ENCODE results near the gene ZNF500.

Gene ZNF500
- total RNA-seq = 14.9 to 29.8 (median 26.6) reads per million in 3 experiments

DNA sequence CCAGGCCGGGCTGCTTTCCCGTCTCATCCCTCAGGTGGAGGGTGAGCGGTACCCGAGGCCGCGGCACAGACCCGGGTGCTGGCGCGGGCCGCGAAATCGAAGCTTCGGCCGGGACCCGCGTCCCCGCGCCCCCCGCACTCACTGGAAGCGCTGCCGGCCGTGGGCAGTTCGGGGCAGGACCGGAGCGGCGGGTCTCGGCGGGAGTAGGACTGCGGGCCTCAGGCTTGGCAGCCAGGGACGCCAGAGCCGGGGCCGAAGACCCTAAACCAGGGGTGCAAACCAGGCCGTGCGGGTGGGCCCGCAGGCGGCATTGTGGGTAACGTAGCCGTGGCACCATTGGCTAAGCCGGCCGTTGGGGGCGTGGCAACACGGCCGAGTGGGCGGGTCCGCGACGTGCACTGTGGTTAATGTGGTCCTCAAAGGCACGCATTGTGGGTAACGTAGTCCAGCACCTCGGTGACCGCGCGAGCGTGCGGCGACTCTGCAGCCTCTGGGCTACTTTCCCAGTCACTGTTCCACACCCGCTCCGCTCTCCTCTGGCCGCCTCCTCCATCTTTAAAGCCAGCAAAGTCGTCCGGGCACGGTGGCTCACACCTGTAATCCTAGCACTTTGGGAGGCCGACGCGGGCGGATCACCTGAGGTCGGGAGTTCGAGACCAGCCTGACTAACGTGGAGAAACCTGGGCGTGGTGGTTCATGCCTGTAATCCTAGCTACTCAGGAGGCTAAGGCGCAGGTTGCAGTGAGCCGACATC is at the start of gene ZNF500:
Gene ZNF500, minus strand, starts transcription at position 288 of the 754 bp plus-strand sequence. CDS start 1,184 bp downstream, outside the sequence.
- DNase-seq = peak; percentile 88

DNA sequence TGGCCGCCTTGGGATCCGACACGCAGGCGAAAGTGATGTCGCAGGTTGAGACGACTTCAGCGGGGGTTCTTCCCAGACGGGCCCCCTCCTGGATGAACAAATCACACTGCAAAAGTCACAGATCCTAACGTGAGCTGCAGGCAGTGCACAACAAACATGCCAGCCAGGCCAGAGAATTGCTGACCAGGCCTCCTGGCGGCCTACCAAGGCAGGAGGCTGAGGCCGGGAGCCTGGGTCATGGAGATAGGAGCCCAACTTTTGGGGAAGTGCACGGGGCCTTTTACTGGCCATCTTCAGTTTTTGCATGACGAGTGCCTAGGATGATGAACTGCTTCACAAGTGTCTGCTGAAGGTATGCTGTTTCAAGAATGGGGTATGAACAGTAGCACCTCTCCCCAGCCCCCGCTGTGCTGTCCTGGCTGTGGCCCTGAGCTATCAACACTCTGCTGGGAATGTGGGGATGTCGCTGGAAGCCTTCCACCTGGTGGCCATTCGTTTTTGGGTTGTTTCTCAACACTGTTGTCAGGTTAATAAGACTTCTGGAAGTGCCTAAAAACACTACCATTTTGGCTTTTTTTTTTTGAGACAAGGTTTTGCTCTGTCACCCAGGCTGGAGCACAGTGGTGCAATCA is 47.7 kb upstream of the ZNF500 start:
- DNase-seq = no peak

DNA sequence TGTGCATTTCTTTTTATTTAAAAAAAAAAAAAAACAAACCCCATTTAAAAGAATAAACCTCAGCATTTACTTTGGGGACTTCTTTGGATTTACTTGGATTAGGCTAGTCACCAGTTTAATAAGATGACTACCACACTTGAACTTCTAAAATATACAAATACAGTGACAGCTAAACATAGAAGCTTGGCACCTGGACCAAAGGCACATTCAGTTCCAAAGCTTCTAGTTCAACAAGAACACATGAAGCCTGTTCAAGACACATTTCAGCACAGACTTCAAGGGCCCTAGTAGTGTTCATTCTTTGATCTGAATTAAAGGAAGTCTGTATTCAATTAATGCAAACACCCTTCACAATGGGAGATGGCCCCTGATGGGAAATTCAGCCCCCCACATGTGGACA is 47.1 kb upstream of the ZNF500 start:
- no peak for DNase-seq

DNA sequence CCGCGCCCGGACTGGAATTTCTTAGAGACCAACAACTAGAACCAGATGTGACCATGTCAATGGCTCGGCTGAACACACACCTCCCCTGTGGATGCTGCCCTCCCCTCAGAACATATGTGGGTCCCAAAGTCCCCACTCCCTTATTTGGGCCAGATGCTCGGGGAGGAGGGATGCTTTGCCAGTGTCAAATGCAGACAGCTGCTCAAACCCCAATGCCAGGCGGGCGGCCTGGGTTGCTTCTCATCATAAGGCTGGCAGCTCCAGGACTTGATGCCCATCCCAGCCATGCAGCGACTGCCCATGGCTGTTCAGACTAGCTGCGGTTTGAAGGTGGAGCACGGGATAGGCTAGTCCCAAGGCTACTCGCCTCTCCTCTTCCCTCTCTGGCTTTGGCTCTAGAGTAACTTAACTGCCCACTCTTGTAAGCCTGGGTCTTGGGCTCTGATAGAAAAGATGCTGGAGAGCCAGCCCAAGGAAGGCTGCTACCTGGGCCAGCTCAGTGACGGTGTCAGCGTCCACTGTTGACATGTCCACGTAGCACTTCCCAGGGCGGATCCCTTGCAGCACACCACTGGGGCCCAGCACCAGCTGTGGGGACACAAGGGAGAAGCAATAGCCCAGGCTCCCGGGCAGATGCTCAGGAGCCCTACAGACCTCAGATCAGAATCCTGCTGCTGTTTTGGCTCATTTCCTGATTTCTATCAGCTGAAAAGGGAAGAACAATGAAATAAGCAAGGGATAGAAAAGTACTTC is 46.5 kb upstream of the ZNF500 start:
- DNase-seq = no peak

DNA sequence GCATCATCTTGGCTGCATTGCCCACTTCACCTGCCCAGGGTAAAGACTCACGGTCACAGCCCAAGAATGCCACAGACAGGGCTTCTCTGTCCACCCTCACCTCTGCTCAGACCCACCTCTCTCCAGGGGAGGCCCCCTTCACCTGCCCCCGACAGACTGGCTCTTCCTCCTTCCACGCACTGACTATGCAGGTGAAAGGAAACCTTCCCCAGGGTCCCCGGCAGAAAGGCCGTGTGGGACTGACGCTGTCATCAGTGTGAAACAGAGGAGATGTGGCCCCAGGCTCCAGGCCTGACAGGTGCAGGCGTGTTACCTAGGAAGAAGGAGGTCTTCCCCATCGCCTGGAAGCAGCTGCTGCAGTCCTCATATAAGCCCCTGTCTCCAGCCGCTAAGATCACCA is 44.8 kb upstream of the ZNF500 start:
- DNase-seq = no peak

DNA sequence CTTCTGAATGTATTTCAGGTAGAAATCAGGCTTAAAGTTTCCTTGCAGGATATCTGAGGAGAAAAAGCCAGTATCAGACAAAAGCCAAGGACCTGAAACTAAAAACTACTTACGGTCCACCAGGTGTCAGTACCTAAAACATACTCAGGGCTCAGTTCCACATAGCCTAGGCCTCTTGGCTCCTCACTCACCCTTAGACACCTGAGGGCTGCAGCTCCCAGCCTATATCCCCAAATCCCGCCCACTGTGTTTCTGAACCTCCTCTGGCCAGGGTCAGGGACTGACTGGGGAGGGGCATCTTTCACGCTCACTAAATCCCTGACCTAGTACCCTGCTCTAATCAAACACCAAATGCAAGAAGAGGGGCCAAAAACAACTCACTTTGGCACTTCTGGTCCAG is 44.3 kb upstream of the ZNF500 start:
- DNase-seq = no peak

DNA sequence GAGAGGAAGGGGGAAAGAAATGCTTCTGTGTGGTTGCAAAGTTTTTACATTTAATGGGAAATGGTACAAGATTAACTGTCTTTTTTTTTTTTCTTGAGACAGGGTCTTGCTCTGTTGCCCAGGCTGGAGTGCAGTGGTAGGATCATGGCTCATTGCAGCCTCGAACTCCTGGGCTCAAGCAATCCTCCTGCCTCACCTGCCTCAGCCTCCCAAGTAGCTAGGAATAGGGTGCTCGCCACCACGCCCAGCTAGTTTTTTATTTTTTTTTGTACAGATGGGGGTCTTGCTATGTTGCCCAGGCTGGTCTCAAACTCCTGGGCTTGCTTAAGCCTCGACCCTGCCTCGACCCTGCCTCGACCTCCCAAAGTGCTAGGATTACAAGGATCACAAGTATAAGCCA is 39.3 kb upstream of the ZNF500 start:
- no peak for DNase-seq

DNA sequence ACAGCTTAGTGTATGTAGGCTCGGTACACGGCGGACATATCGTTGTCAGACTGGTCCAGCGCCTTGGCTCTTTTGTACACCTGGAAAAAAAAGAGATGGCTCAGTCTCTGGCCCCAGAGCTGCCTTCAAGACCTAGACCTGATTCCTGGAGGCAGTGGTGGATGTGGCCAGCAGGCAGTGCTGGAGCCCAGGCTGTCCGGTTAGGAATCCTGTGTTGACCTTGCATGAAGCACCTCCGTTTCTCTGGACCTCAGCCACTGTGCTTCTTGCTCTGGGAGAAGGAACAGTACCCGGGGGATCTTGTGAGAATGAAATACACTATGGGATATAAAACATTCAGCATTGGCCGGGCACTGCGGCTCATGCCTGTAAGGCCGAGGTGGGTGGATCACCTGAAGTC is 38.3 kb upstream of the ZNF500 start:
- DNase-seq = no peak

DNA sequence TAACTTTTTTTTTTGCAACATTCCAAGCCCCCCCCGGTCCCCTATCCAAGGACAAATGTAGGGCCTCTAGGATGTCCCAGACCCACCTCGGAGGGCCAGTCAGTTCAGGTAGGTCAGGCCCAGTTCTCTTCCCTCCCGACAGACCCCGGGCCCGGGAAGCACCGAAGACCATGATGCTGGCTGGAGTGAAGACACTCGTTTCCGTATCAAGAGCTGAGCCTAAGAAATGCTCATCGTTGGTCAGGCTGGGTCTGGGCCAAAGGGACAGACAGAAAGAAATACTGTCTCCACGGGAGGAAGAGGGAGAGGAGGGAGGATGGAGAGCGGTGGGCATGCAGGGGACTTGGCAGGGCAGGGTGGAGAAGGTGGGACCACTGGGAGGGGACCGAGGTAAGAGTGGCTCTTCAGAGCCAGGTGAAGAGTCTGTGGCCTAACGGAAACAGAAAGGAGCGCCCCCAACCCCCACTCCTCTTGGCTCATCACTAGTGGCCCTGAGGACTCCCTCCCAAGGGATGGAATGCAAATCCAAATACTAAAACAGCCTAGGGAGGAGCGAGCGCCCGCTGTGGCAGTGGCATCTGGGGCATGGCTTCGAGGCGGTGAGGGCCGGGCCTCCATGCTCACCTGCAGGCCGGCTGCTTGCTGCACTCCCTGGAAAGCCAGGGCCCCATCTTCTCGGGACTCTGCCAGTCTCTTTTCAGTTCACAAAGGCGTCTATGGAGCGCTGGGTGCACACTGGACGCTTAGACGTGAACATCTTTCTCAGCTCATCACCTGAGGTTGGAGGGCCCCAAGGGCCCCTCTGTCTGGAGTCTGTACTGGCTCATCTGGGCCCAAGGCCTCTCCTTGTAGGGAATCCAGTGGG is 37.2 kb upstream of the ZNF500 start:
- DNase-seq = no peak

DNA sequence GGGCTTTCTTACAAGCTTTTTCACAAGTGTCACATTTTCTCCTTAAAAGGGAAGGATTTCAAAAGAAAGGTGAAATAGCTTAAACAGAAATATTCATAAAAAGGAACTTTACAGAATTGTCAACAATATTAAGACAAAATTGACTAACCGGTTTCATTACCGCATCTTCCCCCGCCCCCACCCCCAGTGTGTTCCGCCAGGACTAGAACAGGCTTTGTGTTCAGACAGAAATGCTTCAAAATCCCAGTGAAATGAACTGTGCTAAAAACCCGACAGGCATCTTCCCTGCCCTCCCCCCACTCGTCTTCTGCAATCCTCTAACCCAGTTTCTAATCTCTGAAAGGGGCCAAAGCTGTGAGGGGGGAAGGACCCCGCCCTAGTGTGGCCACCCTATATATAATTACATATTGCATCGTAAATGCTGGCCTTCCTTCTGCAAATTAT is 36.5 kb upstream of the ZNF500 start:
- DNase-seq = no peak

DNA sequence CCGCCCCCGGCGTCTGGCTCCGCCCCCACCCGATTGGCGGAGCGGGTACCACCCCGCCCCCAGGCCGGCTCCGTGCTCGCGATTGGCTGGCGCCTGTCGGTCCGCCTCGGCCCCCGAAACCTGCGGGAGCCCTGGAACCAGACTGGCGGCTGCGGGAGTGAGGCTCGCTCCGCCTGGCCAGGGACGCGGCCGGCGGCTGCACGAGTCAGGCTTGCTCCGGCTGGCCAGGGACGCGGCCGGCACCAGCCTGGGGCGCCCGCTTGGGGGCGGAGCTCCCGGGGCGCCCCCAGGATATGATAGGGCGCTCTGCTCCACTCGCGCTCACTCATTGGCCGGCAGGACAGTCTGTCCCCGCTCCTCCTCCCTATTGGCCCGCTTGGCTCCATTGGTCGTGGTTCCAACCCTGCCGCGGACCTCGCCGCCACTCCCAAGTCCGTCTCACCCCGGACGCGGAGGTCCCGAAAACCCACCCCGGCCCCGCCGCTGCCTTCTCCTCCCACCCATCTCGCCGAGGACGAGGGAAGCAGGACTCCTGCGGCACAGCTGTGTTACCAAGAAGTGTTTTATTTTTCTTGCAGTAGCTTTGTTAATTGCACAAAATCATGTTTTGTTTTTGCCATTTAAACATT is 35.8 kb upstream of the ZNF500 start:
- peak; percentile 87 for DNase-seq

DNA sequence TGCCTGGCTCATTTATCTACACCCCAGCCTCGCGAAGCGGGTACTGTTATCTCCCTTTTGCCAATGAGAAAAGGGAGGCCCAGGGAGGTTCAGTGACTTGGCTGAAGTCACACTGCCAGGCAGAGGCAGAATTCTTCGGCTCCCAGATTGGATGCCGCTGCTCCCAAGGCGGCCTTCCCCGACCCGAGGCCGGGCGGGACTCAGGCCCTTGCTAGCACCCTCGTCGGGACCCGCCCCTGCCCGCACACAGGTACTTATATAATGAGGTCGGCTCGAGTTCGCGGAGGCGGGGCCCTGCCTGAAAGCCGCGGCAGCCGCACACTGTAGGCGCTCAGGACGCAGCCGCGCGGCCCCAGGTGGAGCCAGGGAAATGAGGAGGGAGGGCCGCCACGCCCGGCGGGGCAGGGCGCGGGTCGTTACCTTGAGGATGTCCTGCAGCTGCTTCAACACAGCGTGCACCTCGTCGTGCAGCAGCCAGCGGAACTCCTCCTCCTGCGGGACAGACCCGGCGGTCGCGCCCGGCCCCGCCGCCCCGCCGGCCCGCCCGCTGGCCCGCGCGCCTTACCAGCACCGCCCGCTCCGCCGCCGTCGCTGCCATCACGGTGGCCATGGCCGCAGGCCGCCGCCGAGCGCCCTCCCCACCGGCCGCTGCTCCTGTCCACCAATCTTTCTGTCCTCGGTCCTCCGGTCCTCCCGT is 35.1 kb upstream of the ZNF500 start, which contains the start of gene ROGDI:
Gene ROGDI, minus strand, starts transcription at position 672 of the 697 bp plus-strand sequence. Its CDS starts 62 bp downstream, at position 610.
- peak; percentile 89 for DNase-seq

DNA sequence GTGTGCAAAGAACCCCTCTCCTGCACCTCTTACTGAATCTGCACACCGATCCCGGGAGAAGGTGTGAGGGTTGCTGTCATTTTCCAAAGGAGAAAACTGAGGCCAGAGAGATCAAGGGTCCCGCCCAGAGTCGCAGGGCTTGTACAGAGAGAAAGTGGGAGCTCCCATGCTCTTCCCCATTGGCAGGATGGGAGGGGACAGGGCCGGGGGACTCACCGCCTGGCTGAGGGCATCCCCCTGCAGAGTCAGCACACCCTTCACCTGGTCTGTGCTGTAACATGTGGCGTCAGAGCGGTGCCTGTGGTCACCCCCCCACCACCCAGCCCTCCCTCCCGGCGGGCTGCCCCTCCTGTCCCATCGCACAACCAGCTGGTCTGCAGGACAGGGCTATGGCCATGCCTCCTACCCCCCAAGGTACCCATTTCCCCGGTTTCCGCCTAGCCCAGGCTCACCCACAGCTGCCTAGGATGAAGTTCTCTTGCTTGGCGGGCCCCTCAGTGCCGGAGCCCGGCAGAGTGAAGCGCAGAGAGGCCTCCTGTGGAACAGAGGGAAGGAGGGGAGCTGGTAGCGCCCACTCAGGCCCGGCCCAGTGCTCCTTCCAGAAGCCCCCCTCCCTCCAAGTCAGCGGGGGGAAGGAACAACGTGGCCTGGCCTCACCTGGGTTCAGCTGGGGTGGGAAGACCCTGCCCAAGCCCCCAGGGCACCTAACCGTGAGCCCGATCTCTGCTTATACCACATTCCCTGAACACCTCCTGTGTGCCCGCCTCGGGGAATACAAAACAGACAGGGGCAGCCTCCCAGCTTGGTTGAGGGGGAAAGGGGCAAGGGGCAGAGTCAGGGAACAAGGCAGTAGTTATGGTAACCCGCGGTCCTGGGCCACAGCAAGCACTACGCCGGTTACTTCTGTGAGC is 34.3 kb upstream of the ZNF500 start:
- DNase-seq = no peak

DNA sequence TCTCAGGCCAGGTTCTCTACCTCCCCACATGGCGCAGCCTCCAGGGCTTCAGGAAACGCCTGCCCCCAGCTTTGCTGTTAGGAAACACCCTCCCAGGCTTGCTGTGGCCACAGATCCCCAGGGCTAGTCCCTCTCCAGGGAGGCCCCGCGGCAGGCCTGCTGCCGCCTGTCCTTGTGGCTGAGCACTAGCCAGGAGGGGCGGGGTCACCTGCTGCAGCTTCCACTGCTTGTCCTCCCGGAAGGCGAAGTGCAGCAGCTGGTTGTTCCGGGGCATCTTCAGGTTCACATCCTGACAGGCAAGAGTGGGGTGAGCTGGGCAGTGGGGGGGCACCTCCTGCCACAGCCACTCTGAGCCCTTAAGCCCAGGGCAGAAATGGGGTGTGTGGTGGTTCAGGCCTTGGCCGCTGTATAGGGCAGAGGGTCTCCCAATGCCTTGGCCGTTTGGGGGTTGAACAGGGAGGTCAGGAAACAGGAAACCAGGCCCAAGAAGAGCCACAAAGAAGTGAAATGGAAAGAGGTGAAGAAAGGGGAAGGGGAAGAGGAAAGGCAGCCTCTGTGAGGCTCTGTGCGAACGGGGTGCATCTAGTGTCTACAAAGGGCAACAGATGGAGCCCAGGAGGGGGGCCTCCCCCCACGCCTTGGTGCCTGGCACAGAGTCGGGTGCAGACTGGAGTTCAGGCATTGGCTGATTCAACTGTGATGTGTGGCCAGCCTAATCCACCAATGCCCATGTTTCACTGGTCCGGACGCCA is 33.5 kb upstream of the ZNF500 start:
- no peak for DNase-seq

DNA sequence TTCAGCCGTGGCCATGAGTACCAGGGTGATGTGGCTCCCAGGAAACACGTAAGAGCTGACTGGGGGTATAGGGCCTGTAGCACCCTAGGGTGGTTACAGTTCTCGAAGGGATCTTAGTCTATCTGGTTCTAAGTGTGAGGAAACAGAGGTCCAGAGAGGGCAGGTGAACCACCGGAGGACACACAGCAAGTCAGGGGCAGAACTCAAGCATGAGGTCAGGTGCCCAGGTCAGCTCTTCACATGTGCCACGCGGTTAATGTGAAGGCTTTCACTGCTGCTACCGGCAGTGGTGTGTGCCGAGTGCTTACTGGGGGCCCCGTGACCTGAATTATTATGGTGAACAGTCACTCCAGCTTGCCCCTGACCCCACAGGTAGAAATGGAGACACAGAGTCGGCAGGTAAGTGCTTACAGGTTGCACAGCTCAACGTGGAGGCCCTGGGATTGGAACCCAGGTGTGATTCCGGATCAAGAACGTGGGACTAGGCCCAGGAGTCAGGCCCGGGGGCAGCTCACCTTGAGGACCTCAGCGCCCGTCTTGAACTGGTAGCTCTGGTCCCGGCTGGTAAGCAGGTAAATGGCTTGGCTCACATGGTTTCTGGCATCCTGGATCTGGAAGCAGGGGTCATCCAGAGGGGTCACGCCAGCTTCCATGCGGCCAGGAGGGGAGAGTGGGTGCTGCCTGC is 32.4 kb upstream of the ZNF500 start:
- DNase-seq = no peak

DNA sequence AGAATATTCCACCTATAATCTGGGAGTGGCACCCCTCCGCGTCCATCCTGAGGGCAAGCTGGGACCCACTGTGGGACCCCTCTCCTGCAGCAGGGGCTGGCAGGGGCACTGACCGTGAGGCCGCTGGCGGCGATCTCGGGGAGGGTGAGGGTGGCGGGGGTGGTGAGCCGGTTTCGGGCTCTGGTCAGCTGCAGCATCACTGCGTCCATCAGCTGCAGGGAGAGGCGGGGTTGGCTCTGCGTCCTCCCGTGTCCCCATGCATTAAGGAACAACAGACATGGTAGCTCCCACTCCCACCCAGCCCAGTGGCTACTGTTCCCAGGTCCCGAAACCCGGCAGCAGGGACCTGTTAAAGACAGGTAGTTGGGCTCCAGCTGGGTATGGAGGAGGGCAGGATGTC is 31.5 kb upstream of the ZNF500 start:
- no peak for DNase-seq

DNA sequence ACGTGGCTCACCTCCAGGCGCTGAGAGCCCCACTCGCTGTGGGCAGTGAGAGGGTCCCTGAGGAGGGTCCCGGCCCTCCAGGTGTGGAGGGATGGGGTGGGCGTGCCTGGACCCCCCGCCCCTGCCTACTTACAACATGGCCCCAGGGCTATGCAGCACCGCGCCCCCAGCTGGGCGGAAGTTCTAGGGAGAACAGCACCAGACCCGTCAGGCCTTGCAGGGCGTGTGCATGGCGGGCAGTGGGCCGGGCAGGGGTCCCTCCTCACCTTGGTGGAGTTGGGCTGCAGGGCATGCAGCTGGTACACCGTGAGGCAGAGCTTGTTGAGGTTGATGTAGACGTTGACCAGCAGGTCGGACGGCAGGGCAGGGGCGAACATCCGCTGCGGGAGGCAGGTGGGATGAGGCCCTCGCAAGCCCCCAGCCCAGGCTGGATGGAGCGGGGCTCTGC is 30.9 kb upstream of the ZNF500 start:
- DNase-seq = no peak

DNA sequence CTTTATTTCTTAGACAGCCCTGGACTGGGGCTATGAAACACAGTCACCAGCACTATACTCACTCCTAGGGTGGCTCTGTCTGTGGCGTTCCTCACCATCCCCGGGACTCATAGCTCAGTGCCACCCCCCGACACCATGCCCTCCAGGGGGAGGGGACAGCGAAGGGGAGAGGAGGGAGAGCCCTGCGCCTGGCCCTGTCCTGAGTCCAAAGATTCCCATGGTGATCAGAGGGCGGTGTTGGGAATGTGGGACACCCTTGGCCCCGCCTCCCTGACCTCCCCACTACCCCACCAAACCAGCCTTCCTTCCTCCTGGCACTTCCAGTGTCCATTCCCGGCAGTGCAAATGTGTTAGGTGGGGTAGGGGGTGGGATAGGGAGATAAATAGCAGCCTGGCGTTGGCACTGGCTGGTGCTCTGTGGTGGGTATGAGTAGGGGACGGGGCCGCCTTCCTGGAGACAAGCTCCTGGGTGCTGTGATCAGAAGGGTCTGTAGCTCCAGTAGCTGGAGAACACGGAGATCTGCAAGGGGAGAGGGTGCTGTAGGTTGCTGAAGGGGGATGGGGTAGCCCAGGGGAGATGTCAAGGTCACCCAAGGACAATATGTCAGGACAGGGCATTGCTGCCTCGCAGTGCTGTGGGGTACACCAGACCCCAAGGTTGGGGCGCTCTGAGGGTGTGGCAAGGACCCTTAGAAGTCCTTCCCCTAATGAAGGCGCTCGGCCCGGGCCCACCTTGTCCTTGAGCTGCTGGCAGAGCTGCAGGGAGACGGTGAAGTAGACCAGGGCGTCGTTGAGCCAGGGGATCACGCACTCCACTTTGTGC is 30.2 kb upstream of the ZNF500 start:
- DNase-seq = no peak

Data from central memory CD4-positive, alpha-beta T cell (primary cell).